NOMO-1 (cell line): ENCODE data around the gene PCDHB6.
"Not testable (repeated sequence)": the region's sequence is repeated elsewhere in the genome, so short reads cannot be mapped to it uniquely, and the experiment has no call there.

Experiments used
- DNase-seq, 2 experiments: peaks; one replicate each; lab custom pipeline; 2025; ENCODE audit not compliant: unreplicated experiment in 2 of 2; lab: John Stamatoyannopoulos, UW

The PCDHB6 gene

DNA sequence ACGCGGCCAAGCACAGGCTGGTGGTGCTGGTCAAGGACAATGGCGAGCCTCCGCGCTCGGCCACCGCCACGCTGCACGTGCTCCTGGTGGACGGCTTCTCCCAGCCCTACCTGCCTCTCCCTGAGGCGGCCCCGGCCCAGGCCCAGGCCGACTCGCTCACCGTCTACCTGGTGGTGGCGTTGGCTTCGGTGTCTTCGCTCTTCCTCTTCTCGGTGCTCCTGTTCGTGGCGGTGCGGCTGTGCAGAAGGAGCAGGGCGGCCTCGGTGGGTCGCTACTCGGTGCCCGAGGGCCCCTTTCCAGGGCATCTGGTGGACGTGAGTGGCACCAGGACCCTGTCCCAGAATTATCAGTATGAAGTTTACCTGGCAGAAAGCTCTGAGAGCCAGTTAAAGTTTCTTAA is 8.0 kb downstream of the PCDHB6 start:
- not testable (repeated sequence) for DNase-seq

DNA sequence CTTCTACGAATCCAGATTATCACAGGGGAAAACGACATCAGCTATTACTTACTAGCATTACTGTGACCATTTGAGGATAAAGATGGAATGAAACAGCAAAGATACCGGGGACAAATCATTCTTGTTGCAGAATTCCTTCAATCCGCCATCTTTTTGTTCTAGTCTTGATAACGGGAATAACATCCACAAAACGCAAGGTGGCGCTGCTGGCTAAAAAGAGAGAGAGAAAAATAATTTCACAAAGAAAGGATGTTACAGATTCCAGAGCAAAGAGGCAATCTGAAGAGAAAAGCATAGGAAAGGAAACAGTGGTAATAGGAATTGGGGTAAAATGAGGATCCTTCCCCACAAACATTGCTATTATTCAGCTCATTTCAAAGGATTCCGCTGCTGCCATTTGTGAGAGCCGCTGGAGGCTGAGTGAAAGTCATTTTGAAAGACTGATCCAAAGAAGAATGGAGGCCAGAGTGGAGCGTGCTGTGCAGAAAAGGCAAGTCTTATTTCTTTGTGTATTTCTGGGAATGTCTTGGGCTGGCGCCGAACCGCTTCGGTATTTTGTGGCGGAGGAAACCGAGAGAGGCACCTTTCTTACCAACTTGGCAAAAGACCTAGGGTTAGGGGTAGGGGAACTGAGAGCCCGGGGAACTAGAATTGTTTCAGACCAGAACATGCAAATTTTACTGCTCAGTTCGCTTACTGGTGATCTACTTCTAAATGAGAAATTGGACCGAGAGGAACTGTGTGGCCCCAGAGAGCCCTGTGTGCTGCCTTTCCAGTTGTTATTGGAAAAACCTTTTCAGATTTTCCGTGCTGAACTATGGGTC is 22.7 kb downstream of the PCDHB6 start, which contains the start of gene PCDHB7:
PCDHB7 (plus strand) TSS at position 264 of the 824 bp plus-strand sequence; CDS start at position 456, 192 bp downstream.
- peak in 1 of 2 experiments; percentile 8 for DNase-seq

DNA sequence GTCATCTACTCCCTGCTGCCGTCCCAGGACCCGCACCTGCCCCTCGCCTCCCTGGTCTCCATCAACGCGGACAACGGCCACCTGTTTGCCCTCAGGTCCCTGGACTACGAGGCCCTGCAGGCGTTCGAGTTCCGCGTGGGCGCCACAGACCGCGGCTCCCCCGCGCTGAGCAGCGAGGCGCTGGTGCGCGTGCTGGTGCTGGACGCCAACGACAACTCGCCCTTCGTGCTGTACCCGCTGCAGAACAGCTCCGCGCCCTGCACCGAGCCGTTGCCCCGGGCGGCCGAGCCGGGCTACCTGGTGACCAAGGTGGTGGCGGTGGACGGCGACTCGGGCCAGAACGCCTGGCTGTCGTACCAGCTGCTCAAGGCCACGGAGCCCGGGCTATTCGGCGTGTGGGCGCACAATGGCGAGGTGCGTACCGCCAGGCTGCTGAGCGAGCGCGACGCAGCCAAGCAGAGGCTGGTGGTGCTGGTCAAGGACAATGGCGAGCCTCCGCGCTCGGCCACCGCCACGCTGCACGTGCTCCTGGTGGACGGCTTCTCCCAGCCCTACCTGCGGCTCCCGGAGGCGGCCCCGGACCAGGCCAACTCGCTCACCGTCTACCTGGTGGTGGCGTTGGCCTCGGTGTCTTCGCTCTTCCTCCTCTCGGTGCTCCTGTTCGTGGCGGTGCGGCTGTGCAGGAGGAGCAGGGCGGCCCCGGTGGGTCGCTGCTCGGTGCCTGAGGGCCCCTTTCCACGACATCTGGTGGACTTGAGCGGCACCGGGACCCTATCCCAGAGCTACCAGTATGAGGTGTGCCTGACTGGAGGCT is 24.6 kb downstream of the PCDHB6 start:
- DNase-seq, result not testable (repeated sequence)

DNA sequence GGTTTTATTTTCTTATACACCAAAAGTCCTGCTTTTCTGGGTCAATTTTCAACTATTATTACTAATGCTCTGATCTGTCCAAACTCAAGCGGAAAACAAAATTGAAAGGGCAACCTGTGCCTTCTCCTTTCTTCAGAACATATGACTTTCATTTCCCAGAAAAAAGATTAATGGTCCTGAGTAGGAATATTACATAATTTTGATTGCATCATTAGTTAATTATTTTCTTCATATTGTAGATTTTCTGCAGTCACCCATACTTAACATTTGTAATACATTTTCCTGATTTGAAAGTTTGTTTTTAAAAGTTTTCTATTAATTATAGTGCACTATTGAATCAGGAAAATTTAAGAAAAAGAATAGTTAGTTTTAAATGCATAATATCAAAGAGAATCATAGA is 26.1 kb downstream of the PCDHB6 start:
- DNase-seq, result no peak

DNA sequence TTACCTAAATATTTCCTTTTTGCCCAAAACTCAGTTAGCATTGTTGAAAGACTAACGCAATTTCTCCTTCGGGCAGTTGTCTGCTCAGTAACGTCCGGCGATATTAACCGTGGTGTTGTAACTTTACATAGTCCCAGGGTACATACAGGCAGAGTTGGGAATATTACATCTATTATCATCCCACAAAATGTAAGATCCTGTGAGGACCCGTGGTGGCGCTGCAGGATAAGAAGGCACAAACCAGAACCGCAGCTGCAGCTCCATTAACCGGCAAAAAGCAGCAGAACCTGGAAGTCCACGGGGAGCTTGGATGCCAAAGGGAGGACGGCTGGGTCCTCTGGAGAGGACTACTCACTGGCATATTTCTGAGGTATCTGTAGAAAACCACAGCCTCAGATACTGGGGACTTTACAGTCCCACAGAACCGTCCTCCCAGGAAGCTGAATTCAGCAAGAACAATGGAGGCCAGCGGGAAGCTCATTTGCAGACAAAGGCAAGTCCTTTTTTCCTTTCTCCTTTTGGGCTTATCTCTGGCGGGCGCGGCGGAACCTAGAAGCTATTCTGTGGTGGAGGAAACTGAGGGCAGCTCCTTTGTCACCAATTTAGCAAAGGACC is 27.8 kb downstream of the PCDHB6 start, which contains the start of gene PCDHB8:
PCDHB8 (plus strand) TSS at position 214 of the 615 bp plus-strand sequence; CDS start at position 459, 245 bp downstream.
- DNase-seq, result not testable (repeated sequence)

DNA sequence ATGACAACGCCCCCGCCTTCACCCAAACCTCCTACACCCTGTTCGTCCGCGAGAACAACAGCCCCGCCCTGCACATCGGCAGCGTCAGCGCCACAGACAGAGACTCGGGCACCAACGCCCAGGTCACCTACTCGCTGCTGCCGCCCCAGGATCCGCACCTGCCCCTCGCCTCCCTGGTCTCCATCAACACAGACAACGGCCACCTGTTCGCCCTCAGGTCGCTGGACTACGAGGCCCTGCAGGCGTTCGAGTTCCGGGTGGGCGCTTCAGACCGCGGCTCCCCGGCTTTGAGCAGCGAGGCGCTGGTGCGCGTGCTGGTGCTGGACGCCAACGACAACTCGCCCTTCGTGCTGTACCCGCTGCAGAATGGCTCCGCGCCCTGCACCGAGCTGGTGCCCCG is 29.5 kb downstream of the PCDHB6 start:
- DNase-seq, result not testable (repeated sequence)

DNA sequence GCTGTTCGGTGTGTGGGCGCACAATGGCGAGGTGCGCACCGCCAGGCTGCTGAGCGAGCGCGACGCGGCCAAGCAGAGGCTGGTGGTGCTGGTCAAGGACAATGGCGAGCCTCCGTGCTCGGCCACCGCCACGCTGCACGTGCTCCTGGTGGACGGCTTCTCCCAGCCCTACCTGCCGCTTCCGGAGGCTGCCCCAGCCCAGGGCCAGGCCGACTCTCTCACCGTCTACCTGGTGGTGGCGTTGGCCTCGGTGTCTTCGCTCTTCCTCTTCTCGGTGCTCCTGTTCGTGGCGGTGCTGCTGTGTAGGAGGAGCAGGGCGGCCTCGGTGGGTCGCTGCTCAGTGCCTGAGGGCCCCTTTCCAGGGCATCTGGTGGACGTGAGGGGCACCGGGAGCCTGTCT is 30.0 kb downstream of the PCDHB6 start:
- DNase-seq, result not testable (repeated sequence)

DNA sequence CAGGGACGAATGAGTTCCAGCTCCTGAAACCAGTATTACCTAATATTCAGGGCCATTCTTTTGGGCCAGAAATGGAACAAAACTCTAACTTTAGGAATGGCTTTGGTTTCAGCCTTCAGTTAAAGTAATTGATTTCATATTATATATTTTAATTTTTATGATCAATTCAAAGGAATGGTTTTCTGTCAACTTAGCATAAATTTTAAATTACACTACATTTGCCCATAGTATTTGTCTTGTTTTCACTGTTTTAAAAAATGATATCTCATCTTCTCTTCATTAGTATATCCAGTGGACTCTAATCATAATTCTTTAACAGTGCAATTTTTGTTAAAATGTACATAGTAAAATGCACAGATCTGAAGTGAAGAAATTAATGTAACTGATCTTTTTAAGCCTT is 30.5 kb downstream of the PCDHB6 start:
- DNase-seq, result no peak

DNA sequence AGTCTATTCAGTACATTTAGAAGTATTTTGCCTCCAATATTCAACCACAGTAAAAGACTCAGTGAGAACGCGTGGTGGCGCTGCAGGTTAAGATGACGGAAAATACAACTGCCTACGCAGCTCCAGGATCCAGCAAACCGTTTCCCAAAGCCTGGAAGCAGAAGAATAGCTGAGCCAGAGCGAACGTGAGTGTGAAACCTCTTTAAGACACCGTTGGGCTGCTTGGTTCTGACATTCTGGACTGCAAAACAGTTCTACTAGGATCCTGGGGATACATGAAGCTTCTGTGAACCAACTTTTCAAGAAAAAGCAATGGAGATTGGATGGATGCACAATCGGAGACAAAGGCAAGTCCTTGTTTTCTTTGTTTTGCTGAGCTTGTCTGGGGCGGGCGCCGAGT is 32.4 kb downstream of the PCDHB6 start, which contains the start of gene PCDHB16:
PCDHB16 (plus strand) TSS at position 140 of the 400 bp plus-strand sequence; CDS start at position 313, 173 bp downstream.
- DNase-seq, result no peak

DNA sequence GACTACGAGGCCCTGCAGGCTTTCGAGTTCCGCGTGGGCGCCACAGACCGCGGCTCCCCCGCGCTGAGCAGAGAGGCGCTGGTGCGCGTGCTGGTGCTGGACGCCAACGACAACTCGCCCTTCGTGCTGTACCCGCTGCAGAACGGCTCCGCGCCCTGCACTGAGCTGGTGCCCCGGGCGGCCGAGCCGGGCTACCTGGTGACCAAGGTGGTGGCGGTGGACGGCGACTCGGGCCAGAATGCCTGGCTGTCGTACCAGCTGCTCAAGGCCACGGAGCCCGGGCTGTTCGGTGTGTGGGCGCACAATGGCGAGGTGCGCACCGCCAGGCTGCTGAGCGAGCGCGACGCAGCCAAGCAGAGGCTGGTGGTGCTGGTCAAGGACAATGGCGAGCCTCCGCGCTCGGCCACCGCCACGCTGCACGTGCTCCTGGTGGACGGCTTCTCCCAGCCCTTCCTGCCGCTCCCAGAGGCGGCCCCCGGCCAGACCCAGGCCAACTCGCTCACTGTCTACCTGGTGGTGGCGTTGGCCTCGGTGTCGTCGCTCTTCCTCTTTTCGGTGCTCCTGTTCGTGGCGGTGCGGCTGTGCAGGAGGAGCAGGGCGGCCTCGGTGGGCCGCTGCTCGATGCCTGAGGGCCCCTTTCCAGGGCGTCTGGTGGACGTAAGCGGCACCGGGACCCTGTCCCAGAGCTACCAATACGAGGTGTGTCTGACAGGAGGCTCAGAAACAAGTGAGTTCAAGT is 34.4 kb downstream of the PCDHB6 start:
- not testable (repeated sequence) for DNase-seq

DNA sequence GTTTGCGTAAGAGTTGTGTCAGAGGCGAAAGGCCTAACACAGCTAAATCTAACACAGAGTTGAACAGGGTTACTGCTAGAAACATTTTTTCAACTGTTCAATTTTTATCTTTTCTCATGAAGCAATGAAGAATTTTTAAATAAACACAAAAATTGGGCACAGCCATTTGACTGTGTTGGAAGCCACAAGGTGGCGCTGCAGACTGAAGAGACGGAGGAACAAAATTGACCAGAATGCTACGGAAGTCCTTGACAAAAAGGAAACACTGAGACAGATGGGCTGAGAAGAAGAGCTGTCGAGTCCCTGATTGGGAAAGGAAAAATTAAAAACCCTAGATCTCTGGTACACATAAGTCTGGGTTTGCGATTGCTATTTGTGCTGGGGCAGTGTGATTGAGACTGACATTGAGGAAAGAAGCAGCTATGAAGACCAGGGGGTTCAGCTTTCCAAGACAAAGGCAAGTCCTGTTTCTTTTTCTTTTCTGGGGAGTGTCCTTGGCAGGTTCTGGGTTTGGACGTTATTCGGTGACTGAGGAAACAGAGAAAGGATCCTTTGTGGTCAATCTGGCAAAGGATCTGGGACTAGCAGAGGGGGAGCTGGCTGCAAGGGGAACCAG is 37.1 kb downstream of the PCDHB6 start, which contains the start of gene PCDHB9:
PCDHB9 (plus strand) TSS at position 265 of the 616 bp plus-strand sequence; CDS start at position 423, 158 bp downstream.
- no peak for DNase-seq

DNA sequence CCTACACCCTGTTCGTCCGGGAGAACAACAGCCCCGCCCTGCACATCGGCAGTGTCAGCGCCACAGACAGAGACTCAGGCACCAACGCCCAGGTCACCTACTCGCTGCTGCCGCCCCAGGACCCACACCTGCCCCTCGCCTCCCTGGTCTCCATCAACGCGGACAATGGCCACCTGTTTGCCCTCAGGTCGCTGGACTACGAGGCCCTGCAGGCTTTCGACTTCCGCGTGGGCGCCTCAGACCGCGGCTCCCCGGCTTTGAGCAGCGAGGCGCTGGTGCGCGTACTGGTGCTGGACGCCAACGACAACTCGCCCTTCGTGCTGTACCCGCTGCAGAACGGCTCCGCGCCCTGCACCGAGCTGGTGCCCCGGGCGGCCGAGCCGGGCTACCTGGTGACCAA is 38.8 kb downstream of the PCDHB6 start:
- not testable (repeated sequence) for DNase-seq

DNA sequence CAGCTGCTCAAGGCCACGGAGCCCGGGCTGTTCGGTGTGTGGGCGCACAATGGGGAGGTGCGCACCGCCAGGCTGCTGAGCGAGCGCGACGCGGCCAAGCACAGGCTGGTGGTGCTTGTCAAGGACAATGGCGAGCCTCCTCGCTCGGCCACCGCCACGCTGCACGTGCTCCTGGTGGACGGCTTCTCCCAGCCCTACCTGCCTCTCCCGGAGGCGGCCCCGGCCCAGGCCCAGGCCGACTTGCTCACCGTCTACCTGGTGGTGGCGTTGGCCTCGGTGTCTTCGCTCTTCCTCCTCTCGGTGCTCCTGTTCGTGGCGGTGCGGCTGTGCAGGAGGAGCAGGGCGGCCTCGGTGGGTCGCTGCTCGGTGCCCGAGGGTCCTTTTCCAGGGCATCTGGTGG is 39.3 kb downstream of the PCDHB6 start:
- DNase-seq, result not testable (repeated sequence)

DNA sequence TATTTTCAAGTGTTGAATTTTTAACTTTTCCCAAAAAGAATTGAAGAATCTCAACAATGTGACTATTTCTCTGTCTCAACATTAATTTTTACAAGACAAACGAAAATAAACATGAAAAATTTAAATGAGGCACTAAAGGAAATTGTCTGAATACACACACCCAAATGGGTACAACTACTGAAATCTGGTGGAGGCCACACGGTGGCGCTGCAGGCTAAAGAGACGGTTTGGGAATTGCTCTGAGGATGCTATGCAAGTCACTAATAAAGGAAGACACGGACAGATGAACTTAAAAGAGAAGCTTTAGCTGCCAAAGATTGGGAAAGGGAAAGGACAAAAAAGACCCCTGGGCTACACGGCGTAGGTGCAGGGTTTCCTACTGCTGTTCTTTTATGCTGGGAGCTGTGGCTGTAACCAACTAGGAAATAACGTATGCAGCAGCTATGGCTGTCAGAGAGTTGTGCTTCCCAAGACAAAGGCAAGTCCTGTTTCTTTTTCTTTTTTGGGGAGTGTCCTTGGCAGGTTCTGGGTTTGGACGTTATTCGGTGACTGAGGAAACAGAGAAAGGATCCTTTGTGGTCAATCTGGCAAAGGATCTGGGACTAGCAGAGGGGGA is 42.4 kb downstream of the PCDHB6 start, which contains the start of gene PCDHB10:
PCDHB10 (plus strand) TSS at position 244 of the 616 bp plus-strand sequence; CDS start at position 444, 200 bp downstream.
- no peak for DNase-seq

DNA sequence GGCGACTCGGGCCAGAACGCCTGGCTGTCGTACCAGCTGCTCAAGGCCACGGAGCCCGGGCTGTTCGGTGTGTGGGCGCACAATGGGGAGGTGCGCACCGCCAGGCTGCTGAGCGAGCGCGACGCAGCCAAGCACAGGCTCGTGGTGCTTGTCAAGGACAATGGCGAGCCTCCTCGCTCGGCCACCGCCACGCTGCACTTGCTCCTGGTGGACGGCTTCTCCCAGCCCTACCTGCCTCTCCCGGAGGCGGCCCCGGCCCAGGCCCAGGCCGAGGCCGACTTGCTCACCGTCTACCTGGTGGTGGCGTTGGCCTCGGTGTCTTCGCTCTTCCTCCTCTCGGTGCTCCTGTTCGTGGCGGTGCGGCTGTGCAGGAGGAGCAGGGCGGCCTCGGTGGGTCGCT is 44.5 kb downstream of the PCDHB6 start:
- DNase-seq, result not testable (repeated sequence)

DNA sequence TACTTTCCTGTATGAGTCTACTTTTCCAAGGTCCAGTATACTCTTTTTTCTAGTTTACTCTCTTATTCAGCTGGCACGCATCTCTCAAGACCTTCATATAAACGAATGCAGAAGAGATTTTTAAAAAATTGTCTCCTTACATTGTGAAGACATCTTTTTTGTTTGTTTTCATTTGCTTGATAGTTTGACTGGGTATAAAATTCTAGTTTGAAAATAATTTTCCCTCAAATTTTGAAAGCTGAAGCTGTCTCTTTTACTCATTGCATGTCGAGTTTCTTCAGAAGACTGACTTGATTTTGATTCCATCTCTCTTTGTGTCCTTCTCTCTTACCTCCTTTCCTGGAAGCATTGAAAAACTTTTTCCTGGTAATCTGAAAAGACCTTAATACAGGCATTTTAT is 46.5 kb downstream of the PCDHB6 start:
- no peak for DNase-seq

DNA sequence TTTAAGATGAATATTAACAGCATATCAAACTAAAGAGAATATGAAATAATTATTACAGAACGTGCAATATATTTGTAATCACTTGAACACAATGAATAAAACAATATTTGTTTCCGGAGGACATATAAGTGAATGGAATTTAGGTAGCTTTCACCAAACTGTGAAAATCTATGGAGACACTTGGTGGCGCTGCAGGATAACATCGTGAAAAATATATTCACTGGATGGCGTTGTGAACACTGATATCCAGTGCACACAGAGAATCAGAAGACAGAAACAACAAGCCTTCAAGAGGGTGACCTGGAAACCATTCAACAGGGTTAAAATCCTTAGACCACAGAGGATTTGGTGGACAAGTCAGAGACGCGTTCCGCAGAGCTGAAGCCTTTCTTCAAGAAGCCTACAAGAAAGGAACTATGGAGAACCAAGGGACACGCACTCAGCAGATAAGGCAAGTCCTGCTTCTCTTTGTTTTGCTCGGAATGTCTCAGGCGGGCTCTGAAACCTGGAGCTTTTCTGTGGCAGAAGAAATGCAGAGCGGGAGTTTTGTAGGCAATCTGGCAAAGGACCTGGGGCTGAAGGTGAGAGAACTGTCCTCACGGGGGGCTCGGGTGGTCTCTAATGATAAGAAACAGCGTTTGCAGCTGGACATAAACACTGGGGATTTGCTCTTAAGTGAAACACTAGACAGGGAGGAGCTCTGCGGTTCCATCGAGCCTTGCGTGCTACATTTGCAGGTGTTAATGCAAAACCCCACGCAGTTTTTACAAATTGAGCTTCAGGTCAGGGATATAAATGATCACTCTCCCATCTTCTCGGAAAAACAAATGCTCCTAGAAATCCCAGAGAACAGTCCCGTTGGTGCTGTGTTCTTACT is 49.7 kb downstream of the PCDHB6 start, which contains the start of gene PCDHB11:
PCDHB11 (plus strand) TSS at position 269 of the 877 bp plus-strand sequence; CDS start at position 417, 148 bp downstream.
- DNase-seq, result peak in 1 of 2 experiments; percentile 10

DNA sequence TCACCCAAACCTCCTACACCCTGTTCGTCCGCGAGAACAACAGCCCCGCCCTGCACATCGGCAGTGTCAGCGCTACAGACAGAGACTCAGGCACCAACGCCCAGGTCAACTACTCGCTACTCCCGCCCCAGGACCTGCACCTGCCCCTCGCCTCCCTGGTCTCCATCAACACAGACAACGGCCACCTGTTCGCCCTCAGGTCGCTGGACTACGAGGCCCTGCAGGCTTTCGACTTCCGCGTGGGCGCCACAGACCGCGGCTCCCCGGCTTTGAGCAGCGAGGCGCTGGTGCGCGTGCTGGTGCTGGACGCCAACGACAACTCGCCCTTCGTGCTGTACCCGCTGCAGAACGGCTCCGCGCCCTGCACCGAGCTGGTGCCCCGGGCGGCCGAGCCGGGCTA is 51.3 kb downstream of the PCDHB6 start:
- not testable (repeated sequence) for DNase-seq
